ENCODE data around the gene SRCAP.

The SRCAP gene

DNA sequence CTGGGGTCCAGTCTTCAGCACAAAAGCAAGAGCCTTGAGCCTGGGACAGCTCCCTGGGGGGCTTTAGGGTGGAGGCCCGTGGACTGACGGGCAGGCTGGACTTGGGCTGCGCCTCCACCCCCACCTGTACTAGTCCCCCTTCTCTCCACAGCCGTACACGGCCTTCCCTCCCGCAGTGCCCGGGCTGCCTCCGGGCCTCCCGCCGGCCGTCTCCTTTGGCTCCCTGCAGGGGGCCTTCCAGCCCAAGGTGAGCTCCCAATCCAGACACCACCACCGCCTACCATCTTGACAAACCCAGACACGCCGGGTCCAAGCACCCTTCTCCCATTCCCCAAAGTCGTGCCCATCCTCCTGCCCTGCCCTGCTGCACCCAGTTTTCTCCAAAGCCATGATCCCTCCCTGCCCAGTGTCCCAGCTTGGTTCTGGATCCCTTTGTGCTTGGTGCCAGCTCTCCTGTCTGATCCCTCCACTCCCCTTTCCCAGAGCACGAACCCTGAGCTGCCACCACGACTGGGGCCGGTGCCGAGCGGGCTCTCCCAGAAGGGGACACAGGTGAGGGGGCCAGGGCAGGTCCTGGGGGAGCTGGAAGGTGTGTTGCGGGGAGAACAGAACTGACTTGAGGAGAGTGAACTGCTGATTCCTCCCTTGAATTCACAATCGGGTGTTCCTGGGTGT, 33.7 kb upstream of the SRCAP start:
- no peak for TF ChIP-seq CTCF (IDR thresholded peaks at IDR 0.05; ENCODE audit: insufficient read depth, low read depth, low read length, missing control alignments)
- no peak overlapping the region for H3K4me3 ChIP-seq (ENCODE audit: low read length)
- DNase-seq (ENCODE audit: low read depth) = no peak

DNA sequence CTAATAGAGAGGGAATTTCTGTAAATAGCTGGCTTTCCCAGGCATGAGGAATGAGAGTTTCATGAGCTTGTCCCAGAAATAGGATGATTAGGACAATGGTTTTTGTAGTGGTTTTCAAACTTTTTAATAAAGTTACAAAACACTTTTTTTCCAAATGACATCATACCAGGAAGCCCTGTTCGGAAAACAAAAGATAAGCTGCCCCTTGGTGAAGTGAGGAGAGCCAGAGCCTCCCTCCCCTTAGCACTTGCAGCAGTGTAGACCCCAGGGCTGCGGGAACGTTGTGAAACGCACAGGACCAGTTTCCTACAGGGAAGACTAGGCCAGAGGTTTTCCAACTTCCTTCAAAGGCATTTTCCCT, 33.2 kb upstream of the SRCAP start:
- H3K4me3 ChIP-seq (ENCODE audit: low read length) = no peak overlapping the region
- TF ChIP-seq CTCF (IDR thresholded peaks at IDR 0.05; ENCODE audit: insufficient read depth, low read depth, low read length, missing control alignments) = no peak
- no peak for DNase-seq (ENCODE audit: low read depth)

DNA sequence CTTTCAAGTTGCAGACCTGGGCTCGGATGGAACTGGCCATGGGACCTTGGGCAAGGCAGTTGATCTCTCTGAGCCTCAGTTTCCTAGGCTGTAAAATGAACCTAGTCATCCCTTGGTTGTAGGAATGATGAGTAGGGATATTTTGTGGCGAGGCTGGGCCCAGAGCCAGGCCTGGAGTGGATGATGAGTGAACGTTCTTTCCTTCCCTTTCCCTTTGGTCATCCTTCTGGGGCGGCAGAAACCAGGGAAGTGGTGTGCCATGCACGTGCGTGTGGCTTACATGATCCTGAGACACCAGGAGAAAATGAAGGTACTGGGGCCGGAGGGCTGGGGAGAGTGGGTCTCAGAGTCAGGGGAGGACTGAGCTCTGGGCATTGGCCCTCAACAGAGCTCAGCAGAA, 32.3 kb upstream of the SRCAP start:
- no peak for DNase-seq (ENCODE audit: low read depth)
- no peak for TF ChIP-seq CTCF (IDR thresholded peaks at IDR 0.05; ENCODE audit: insufficient read depth, low read depth, low read length, missing control alignments)

GRCh38 chr16:30667361-30667905, 31.5 kb upstream of the SRCAP start:
- H3K4me3 ChIP-seq (ENCODE audit: low read length) = no peak overlapping the region
- TF ChIP-seq CTCF (IDR thresholded peaks at IDR 0.05; ENCODE audit: insufficient read depth, low read depth, low read length, missing control alignments) = no peak
- no peak for DNase-seq (ENCODE audit: low read depth)

More for the DNA sequence above, 32.3 kb upstream of the SRCAP start:
- H3K4me3 ChIP-seq (ENCODE audit: low read length) = no peak overlapping the region

GRCh38 chr16:30668393-30668792, 30.6 kb upstream of the SRCAP start:
- H3K4me3 ChIP-seq (ENCODE audit: low read length) = no peak overlapping the region
- DNase-seq (ENCODE audit: low read depth) = no peak
- TF ChIP-seq CTCF (IDR thresholded peaks at IDR 0.05; ENCODE audit: insufficient read depth, low read depth, low read length, missing control alignments) = no peak

GRCh38 chr16:30669026-30669902, 29.7 kb upstream of the SRCAP start:
- TF ChIP-seq CTCF (IDR thresholded peaks at IDR 0.05; ENCODE audit: insufficient read depth, low read depth, low read length, missing control alignments) = no peak
- no peak overlapping the region for H3K4me3 ChIP-seq (ENCODE audit: low read length)
- no peak for DNase-seq (ENCODE audit: low read depth)

All from epithelial cell of esophagus (primary cell).